ENCODE measurements around the gene ELAVL1.

ELAVL1 gene

DNA sequence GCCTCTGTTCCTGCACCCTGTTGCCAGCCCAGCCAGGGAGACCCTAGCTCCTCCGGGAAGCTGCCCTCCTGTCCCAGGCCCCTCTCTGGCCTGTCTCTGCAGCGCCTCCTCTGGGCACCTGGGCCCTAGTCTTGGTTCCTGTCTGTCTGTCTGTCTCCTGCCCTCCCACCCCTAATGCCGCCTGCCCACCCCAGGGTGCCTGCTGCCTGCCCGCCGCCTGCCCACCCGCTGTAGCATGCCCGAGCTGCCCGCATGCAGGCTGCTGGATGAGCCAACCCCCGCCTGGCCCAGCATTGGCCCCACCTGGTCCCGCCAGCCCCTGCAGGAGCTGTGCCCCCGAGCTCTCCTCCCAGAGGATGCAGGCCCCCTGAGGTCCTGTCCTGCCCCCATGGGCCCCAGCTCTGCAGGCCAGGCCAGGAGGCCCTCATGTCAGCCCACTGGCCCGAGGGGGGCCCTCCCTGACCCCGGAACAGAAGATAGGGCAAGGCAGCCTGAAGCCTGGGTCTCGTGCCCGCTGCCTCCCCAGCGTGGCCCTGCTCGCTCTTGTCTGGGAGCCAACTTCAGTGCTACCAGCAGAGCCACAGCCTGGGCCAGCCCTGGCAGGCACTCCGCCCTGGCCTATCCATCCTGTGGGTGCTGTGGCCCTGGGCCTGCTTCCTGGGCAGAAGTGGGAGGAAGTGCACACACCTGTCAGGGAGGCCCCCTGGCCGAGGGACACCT, 96.5 kb downstream of the ELAVL1 start:
- DNase-seq = no peak
